HepG2 (cell line): ENCODE results near the gene CDC42EP4. TPM values are rescaled to one million over a fixed set of nuclear protein-coding genes. Genes with fewer than 3 reads are reported as not detected.

ENCODE experiments used
- FOSL1 ChIP-seq: sonication (generic); formaldehyde crosslinking; IDR thresholded peaks from 2 replicates; pipeline ENCODE4 v1.9.0; 2021; ENCODE audit warnings: missing genetic modification reagents, borderline replicate concordance
- HDAC6 ChIP-seq: fragments of 200-600 bp; sonication (generic); IDR thresholded peaks from 2 replicates; pipeline ENCODE4 v1.7.0; 2017; ENCODE audit warnings: mild to moderate bottlenecking, antibody characterized with exemption, low read length, low read depth
- MAFG ChIP-seq: sonication (generic); formaldehyde crosslinking; IDR thresholded peaks from 2 replicates; pipeline ENCODE4 v1.5.1; 2020; ENCODE audit warnings: mild to moderate bottlenecking, missing genetic modification reagents
- MIXL1 ChIP-seq: IDR thresholded peaks from 2 replicates; pipeline ENCODE4 v1.6.1; 2016
- SALL2 ChIP-seq: sonication (generic); formaldehyde crosslinking; IDR thresholded peaks from 2 replicates; pipeline ENCODE4 v1.8.1; 2023; ENCODE audit warnings: mild to moderate bottlenecking, missing genetic modification reagents, inconsistent platforms
- SMARCE1 ChIP-seq: fragments of 450-650 bp; IDR thresholded peaks from 2 replicates; pipeline ENCODE4 v1.6.1; 2017; ENCODE audit warnings: borderline replicate concordance
- SOX6 ChIP-seq, 2 experiments: fragments of 450-650 bp in 1 of 2; sonication (generic) in 1 of 2; formaldehyde crosslinking in 1 of 2; IDR thresholded peaks; 2 replicates each; pipeline versions ENCODE4 v1.4.0 to v1.6.1; 2017 to 2020; ENCODE audit warnings: antibody characterized with exemption in 1 of 2, mild to moderate bottlenecking in 1 of 2, missing genetic modification reagents in 1 of 2
- TCF7L2 ChIP-seq: IDR thresholded peaks from 2 replicates; pipeline ENCODE4 v1.6.1; 2011; ENCODE audit warnings: mild to moderate bottlenecking, low read depth, low read length, moderate library complexity
- ZNF224 ChIP-seq: sonication (generic); formaldehyde crosslinking; IDR thresholded peaks from 2 replicates; pipeline ENCODE4 v1.5.0; 2020; ENCODE audit warnings: mild to moderate bottlenecking, missing genetic modification reagents
- ZNF552 ChIP-seq: sonication (generic); formaldehyde crosslinking; IDR thresholded peaks from 2 replicates; pipeline ENCODE4 v1.9.0; 2022; ENCODE audit warnings: missing genetic modification reagents, mild to moderate bottlenecking, borderline replicate concordance
- ZNF772 ChIP-seq: sonication (generic); formaldehyde crosslinking; IDR thresholded peaks from 2 replicates; pipeline ENCODE4 v1.5.0; 2020; ENCODE audit warnings: mild to moderate bottlenecking, missing genetic modification reagents
- polyA plus RNA-seq, 8 experiments: library from polyadenylated mRNA; depleted of rRNA in 3 of 8; stranded (reverse) in 7 of 8; unstranded in 1 of 8; fragments of >200 nt; fragmentation: Illumina TruSeq in 4 of 8; extraction: Trizol in 4 of 8; gene quantifications; 2 replicates each; pipeline versions ENCODE4 v1.2.1 to v1.2.3, GENCODE V29; 2011 to 2016; ENCODE audit warnings: low read depth in 4 of 8, missing spikeins in 1 of 8, mixed read lengths in 1 of 8; ENCODE audit not compliant: insufficient read depth in 1 of 8
- total RNA-seq, 5 experiments: library from RNA; depleted of rRNA; stranded (reverse); fragments of >200 nt; fragmentation: Illumina TruSeq; extraction: Trizol; gene quantifications; 2 replicates each; pipeline ENCODE4 v1.2.3, GENCODE V29; 2016; ENCODE audit warnings: low read depth in 1 of 5
- TF ChIP-seq, protein P1 (sequence below): IDR thresholded peaks from 2 replicates; pipeline ENCODE4 v1.6.1; 2016; ENCODE audit warnings: low read depth, missing genetic modification reagents, missing compliant biosample characterization
- TF ChIP-seq, protein P2 (sequence below): sonication (generic); formaldehyde crosslinking; IDR thresholded peaks from 2 replicates; pipeline ENCODE4 v1.4.0; 2020; ENCODE audit warnings: missing genetic modification reagents, borderline replicate concordance
- TF ChIP-seq, protein P3 (sequence below): sonication (generic); formaldehyde crosslinking; IDR thresholded peaks from 2 replicates; pipeline ENCODE4 v1.4.0; 2020; ENCODE audit warnings: missing genetic modification reagents
- TF ChIP-seq, protein P4 (sequence below): sonication (generic); formaldehyde crosslinking; IDR thresholded peaks from 2 replicates; pipeline ENCODE4 v1.5.1; 2020; ENCODE audit warnings: mild to moderate bottlenecking, moderate library complexity, missing genetic modification reagents
- TF ChIP-seq, protein P5 (sequence below): IDR thresholded peaks from 2 replicates; pipeline ENCODE4 v1.6.1; 2018; ENCODE audit warnings: missing genetic modification reagents

Gene CDC42EP4
- total and polyA plus RNA-seq, 2 of the 13 experiments (the other 11 are each of a cell fraction or from before 2014, with no cell fraction given) = 19.0 to 54.0 TPM

DNA sequence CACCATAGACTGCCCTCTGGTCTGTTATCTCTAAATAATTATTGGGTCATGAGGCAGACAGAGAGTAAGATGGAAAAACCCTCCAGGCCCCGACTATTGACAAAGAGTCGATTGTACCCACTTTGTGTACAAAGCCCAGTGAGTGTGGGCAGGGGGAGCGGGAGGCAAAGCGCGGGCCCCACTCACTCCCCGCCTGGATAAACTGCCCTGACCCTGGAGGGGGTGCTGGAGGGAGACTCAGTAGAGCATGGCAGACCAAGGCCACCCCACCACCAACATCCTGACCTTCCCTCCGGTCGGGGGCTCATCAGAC lies 38.9 kb downstream of the CDC42EP4 start (continued):
- TF ChIP-seq, protein P1, sequence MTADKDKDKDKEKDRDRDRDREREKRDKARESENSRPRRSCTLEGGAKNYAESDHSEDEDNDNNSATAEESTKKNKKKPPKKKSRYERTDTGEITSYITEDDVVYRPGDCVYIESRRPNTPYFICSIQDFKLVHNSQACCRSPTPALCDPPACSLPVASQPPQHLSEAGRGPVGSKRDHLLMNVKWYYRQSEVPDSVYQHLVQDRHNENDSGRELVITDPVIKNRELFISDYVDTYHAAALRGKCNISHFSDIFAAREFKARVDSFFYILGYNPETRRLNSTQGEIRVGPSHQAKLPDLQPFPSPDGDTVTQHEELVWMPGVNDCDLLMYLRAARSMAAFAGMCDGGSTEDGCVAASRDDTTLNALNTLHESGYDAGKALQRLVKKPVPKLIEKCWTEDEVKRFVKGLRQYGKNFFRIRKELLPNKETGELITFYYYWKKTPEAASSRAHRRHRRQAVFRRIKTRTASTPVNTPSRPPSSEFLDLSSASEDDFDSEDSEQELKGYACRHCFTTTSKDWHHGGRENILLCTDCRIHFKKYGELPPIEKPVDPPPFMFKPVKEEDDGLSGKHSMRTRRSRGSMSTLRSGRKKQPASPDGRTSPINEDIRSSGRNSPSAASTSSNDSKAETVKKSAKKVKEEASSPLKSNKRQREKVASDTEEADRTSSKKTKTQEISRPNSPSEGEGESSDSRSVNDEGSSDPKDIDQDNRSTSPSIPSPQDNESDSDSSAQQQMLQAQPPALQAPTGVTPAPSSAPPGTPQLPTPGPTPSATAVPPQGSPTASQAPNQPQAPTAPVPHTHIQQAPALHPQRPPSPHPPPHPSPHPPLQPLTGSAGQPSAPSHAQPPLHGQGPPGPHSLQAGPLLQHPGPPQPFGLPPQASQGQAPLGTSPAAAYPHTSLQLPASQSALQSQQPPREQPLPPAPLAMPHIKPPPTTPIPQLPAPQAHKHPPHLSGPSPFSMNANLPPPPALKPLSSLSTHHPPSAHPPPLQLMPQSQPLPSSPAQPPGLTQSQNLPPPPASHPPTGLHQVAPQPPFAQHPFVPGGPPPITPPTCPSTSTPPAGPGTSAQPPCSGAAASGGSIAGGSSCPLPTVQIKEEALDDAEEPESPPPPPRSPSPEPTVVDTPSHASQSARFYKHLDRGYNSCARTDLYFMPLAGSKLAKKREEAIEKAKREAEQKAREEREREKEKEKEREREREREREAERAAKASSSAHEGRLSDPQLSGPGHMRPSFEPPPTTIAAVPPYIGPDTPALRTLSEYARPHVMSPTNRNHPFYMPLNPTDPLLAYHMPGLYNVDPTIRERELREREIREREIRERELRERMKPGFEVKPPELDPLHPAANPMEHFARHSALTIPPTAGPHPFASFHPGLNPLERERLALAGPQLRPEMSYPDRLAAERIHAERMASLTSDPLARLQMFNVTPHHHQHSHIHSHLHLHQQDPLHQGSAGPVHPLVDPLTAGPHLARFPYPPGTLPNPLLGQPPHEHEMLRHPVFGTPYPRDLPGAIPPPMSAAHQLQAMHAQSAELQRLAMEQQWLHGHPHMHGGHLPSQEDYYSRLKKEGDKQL (CRISPR knock-in tag) = peak; percentile 84; the same call in 1 of the 2 replicates
- TF ChIP-seq SALL2 (CRISPR knock-in tag) (peak; percentile 88; the same call in 1 of the 2 replicates), MIXL1 (peak; percentile 71; the same call in 1 of the 2 replicates), ZNF772 (peak; percentile 94), SOX6 (IDR thresholded peaks at IDR 0.05) (no peak), SOX6 (CRISPR knock-in tag; IDR thresholded peaks at IDR 0.05) (peak; percentile 96), SMARCE1 (no peak), MAFG (CRISPR knock-in tag) (no peak), HDAC6 (no peak), FOSL1 (no peak), TCF7L2 (peak; percentile 48; the same call in 1 of the 2 replicates), ZNF552 (no peak), ZNF224 (CRISPR knock-in tag) (peak; percentile 45; the same call in 1 of the 2 replicates)
- TF ChIP-seq, protein P2, sequence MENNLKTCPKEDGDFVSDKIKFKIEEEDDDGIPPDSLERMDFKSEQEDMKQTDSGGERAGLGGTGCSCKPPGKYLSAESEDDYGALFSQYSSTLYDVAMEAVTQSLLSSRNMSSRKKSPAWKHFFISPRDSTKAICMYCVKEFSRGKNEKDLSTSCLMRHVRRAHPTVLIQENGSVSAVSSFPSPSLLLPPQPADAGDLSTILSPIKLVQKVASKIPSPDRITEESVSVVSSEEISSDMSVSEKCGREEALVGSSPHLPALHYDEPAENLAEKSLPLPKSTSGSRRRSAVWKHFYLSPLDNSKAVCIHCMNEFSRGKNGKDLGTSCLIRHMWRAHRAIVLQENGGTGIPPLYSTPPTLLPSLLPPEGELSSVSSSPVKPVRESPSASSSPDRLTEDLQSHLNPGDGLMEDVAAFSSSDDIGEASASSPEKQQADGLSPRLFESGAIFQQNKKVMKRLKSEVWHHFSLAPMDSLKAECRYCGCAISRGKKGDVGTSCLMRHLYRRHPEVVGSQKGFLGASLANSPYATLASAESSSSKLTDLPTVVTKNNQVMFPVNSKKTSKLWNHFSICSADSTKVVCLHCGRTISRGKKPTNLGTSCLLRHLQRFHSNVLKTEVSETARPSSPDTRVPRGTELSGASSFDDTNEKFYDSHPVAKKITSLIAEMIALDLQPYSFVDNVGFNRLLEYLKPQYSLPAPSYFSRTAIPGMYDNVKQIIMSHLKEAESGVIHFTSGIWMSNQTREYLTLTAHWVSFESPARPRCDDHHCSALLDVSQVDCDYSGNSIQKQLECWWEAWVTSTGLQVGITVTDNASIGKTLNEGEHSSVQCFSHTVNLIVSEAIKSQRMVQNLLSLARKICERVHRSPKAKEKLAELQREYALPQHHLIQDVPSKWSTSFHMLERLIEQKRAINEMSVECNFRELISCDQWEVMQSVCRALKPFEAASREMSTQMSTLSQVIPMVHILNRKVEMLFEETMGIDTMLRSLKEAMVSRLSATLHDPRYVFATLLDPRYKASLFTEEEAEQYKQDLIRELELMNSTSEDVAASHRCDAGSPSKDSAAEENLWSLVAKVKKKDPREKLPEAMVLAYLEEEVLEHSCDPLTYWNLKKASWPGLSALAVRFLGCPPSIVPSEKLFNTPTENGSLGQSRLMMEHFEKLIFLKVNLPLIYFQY (CRISPR knock-in tag) = peak; percentile 81; the same call in 1 of the 2 replicates
- TF ChIP-seq, protein P3, sequence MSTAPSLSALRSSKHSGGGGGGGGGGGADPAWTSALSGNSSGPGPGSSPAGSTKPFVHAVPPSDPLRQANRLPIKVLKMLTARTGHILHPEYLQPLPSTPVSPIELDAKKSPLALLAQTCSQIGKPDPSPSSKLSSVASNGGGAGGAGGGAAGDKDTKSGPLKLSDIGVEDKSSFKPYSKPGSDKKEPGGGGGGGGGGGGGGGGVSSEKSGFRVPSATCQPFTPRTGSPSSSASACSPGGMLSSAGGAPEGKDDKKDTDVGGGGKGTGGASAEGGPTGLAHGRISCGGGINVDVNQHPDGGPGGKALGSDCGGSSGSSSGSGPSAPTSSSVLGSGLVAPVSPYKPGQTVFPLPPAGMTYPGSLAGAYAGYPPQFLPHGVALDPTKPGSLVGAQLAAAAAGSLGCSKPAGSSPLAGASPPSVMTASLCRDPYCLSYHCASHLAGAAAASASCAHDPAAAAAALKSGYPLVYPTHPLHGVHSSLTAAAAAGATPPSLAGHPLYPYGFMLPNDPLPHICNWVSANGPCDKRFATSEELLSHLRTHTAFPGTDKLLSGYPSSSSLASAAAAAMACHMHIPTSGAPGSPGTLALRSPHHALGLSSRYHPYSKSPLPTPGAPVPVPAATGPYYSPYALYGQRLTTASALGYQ (CRISPR knock-in tag) = peak; percentile 96
- TF ChIP-seq, protein P4, sequence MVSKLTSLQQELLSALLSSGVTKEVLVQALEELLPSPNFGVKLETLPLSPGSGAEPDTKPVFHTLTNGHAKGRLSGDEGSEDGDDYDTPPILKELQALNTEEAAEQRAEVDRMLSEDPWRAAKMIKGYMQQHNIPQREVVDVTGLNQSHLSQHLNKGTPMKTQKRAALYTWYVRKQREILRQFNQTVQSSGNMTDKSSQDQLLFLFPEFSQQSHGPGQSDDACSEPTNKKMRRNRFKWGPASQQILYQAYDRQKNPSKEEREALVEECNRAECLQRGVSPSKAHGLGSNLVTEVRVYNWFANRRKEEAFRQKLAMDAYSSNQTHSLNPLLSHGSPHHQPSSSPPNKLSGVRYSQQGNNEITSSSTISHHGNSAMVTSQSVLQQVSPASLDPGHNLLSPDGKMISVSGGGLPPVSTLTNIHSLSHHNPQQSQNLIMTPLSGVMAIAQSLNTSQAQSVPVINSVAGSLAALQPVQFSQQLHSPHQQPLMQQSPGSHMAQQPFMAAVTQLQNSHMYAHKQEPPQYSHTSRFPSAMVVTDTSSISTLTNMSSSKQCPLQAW (CRISPR knock-in tag) = peak; percentile 36; the same call in 1 of the 2 replicates
- TF ChIP-seq, protein P5, sequence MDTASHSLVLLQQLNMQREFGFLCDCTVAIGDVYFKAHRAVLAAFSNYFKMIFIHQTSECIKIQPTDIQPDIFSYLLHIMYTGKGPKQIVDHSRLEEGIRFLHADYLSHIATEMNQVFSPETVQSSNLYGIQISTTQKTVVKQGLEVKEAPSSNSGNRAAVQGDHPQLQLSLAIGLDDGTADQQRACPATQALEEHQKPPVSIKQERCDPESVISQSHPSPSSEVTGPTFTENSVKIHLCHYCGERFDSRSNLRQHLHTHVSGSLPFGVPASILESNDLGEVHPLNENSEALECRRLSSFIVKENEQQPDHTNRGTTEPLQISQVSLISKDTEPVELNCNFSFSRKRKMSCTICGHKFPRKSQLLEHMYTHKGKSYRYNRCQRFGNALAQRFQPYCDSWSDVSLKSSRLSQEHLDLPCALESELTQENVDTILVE (CRISPR knock-in tag) = no peak
